Measurements from ENCODE around the gene RERG. TPM values are rescaled to one million over a fixed set of nuclear protein-coding genes. Genes with fewer than 3 reads are reported as not detected.

RERG gene, protein sequence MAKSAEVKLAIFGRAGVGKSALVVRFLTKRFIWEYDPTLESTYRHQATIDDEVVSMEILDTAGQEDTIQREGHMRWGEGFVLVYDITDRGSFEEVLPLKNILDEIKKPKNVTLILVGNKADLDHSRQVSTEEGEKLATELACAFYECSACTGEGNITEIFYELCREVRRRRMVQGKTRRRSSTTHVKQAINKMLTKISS
- total RNA-seq (2014; rRNA removed; shearing (Covaris generic); ENCODE audit: low replicate concordance) = not detected in 2 replicates

DNA sequence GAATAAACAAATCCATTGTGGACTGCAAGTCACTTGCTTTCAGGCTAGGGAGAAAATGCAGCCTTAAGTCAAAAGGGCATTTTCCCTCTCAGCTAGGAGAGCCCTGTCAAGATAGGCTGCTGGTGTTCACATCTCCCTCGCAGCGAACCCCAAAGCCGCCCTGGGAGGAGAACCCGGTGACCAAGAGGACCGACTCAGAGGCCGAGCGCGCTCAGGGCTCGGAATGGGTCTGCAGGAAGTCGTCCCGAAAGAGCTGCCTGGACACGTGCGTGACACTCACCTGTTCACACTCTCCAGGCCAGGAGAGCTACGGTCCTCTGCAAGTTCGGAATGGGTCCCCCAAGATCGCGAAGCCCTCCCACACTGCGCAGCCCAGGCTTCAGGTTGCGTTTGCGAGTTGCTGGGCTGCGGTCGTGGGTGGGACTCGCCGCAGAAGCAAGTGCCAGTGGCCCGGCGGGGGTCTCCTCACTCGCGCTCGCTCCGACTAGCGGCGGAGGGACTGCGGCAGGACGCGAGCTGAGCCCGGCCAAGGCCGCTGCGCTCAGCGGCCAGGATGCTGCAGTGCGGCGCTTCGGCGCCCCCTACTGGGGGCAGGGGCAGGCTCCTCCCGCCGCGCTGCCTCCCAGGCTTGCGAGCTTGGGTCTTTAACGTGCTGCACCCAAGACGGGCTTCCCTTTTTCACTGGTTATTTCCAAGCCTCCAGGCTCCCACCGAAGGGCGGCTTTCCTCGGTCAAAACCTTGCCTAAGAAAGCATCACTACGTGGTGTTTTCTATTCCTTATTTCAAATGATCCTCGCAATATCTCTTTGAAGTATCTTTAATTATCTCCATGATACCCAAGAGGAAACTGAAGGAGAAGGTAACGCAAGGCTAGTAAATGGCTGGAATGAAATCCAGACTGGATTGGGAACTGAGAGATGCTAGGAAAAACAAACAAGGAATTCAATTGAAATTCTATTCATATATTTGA, at the start of gene RERG:
RERG (minus strand) TSS at position 503 of the 971 bp plus-strand sequence. CDS start 3,928 bp downstream, outside the sequence.
- no peaks in the 10 kb centered on the region for H3K27me3 ChIP-seq
- H3K4me3 ChIP-seq = 0 out of 2 replicates have a peak within 1 kb of the TSS, but pooled peaks have one; percentile 10
- no peaks in the 10 kb centered on the region for H3K9me3 ChIP-seq
- peak; percentile 62 for DNase-seq
- H3K36me3 ChIP-seq = no peaks in the 10 kb centered on the region

DNA sequence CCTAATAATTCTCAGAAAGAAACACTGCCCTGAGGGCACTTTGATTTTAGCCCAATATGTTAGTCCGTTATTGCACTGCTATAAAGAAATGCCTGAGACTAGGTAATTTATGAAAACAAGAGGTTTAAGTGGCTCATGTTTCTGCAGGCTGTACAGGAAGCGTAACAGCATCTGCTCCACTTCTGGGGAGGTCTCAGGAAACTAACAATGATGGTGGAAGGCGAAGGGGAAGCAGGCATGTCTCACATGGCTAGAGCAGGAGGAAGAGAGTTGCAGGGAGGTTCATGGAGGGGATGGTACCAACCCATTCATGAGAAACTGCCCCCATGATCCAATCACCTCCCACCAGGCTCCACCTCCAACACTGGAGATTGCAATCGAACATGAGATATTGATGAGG, 49.4 kb upstream of the RERG start:
- no peaks in the 10 kb centered on the region for H3K36me3 ChIP-seq
- no peak for DNase-seq
- no peaks in the 10 kb centered on the region for H3K27me3 ChIP-seq
- H3K9me3 ChIP-seq = no peaks in the 10 kb centered on the region
- no peak overlapping the region for H3K4me3 ChIP-seq

DNA sequence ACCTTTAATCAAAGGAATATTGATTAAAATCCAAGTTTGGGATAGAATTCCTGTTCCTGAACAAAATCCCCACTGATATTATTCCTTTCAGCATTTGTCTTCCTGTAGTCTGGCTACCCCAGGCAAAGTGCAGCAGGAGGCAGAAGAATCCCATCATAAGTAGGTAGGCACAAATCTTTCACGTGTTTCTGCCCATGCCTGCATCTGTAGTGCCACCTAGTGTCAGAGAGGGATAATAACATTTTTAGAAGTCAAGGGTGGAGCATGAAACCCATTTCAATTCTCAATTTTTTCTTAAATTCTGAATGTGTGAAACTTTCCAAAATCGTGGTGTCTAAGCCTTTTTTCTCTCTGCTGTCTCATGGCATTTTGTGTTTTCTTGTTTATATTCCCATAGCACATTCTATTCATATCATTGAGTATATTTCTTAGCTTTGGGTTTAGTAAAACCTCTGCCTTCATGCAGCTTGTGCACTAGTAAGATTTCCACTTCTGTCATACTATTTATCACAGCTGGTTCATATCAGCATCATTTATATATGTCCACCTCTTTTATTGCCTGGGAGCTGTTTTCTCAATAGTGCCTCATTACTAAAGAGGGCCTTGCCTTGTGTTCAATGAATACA, 47.8 kb upstream of the RERG start:
- Histone ChIP-seq H3K36me3 (no peaks in the 10 kb centered on the region), H3K9me3 (no peaks in the 10 kb centered on the region), H3K27me3 (no peaks in the 10 kb centered on the region), H3K4me3 (no peak overlapping the region)
- DNase-seq = peak; percentile 43

DNA sequence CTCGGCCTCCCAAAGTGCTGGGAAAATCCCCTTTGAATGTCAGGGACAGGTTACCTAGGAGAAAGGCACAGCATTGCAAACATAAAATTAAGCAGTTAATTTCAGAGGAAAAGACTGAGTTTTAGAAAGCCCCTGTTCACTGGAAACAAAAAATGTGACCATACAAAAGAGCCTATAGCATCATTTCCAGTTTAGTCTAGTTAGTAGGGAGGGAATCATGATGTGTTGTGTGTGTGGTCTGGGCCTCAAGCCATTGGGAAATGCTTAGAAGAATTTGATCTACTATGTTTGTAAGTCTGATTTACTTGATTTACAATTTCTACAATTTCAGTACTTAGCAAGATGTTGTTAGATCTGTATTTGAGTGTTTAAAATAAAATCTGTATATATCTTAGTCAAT, 47.1 kb upstream of the RERG start:
- Histone ChIP-seq H3K4me3 (no peak overlapping the region), H3K36me3 (no peaks in the 10 kb centered on the region), H3K9me3 (no peaks in the 10 kb centered on the region), H3K27me3 (no peaks in the 10 kb centered on the region)
- no peak for DNase-seq

DNA sequence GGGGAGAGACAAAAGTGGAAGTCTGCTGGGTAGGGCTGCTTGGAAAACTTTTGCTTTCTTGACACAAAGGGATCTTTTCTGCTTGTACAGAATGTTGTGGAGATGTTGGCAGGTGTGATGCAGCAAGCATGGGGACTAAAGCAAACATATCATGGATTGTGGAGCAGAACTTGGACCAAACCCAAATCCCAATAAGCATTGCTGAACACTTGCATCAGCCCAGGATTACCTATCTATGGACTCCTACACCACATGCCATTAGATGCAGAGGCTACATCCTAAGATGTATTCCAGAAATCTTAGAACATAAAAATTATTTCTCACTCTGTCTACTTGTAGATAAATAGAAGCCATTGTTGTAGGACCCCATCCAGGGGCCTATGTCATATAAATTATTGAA, 44.7 kb upstream of the RERG start:
- H3K36me3 ChIP-seq = no peaks in the 10 kb centered on the region
- H3K4me3 ChIP-seq = no peak overlapping the region
- no peak for DNase-seq
- no peaks in the 10 kb centered on the region for H3K9me3 ChIP-seq
- H3K27me3 ChIP-seq = no peaks in the 10 kb centered on the region

DNA sequence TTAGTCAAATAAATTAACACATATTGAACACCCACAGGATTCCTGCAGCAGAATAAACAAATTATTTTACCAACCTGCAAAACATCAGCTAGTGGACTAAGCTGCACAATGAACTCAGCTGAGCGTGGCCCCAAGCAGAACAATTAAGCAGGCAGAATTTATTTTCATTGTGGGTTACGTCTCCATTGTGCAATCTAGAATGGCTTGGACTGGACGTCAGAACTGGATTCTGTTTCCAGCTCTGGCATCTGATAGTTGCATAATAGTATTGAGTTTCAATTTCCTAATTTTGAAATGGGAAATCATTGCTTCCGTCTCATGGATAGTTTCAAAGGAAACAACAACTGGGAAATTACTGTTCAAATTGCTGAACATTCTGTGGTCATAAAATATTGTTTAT, 35.5 kb upstream of the RERG start:
- Histone ChIP-seq H3K36me3 (no peaks in the 10 kb centered on the region), H3K4me3 (no peak overlapping the region), H3K9me3 (0 out of 2 replicates have a peak, but pooled peaks cover 6% of the 10 kb centered on the region), H3K27me3 (peaks cover 8% of the 10 kb centered on the region)
- DNase-seq = no peak

DNA sequence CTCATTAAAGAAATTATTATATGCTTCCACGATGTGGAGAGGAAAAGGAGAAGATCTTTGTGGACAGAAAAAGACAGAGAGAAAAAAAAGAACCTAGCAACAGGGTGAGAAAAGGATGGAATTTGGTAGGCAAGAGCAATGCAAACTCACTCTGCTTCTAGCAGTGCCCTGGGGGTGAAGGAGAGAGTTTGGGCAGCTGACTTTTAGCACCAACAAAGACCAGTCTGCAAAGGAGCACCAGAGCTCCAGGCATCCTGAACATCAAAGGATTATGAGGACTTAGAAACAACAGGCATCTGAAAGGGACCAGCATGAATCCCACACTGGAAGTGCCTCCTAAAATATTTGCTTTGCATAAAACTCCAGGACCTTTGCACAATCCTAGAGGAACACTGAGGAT, 32.8 kb upstream of the RERG start:
- H3K4me3 ChIP-seq = no peak overlapping the region
- H3K9me3 ChIP-seq = 0 out of 2 replicates have a peak, but pooled peaks cover 3% of the 10 kb centered on the region
- peaks cover 11% of the 10 kb centered on the region for H3K27me3 ChIP-seq
- no peak for DNase-seq
- no peaks in the 10 kb centered on the region for H3K36me3 ChIP-seq

DNA sequence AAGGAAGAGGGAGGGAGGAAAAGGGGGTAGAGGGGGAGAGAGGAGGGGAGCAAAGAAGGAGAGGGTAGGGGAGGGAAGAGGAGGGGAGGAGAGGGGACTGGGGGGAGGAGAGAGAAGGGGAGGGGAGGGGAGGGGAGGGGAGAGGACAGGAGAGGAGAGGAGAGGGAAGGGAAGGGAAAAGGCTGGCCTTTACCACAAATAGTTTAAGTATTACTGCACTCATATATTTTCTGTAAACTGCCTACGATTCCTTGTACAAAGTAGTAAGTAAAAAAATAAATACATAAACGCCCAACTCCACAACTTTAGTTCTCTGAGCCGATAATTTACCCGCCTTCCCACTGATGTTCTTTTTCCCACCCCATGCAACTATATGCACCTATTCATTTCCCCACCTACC, 23.7 kb upstream of the RERG start:
- no peak for DNase-seq
- Histone ChIP-seq H3K9me3 (peaks cover 5% of the 10 kb centered on the region), H3K4me3 (no peak overlapping the region), H3K27me3 (peaks cover 6% of the 10 kb centered on the region; the same call in 1 of the 2 replicates), H3K36me3 (no peaks in the 10 kb centered on the region)

DNA sequence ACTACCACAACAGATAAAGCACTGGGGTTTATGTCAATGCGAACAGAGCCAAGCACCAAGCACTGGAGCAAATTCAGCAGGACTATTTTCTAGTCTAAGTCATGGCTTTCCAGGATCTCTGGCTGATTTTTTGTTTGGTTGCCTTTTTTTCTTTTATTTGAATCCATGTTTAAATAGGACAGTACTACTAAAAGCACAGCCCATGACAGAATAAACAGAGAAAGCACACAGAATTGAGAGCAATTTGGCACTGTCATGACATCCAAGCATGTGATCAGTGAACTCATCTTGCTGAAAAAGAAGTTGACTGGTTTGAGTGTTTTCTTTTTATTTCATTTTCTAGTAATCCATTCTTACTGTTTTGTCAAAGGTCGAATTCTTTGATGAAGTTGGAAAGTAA, 23.1 kb upstream of the RERG start:
- Histone ChIP-seq H3K4me3 (no peak overlapping the region), H3K36me3 (no peaks in the 10 kb centered on the region), H3K9me3 (peaks cover 5% of the 10 kb centered on the region), H3K27me3 (peaks cover 8% of the 10 kb centered on the region; the same call in 1 of the 2 replicates)
- DNase-seq = no peak

DNA sequence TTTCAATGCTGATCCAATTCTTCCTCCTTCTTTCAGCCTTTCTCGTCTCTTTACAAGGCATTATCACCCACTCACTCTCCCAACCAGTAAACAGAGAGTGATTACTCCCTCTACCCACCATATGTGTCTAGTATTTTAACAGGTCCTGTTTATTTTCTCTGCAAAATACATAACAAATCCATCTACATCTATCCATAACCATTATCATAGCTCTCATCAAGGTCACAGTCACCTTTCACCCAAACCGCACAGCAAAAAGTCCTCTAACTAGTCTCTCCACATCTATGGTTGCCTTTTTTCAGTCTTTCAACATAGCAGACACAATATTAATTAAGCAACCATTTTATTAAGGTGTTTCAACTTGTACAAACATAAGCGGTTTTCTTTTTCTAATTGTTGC, 21.9 kb upstream of the RERG start:
- no peaks in the 10 kb centered on the region for H3K36me3 ChIP-seq
- H3K4me3 ChIP-seq = no peak overlapping the region
- no peak for DNase-seq
- H3K9me3 ChIP-seq = no peaks in the 10 kb centered on the region; the same call in 1 of the 2 replicates
- H3K27me3 ChIP-seq = peaks cover 10% of the 10 kb centered on the region; the same call in 1 of the 2 replicates

DNA sequence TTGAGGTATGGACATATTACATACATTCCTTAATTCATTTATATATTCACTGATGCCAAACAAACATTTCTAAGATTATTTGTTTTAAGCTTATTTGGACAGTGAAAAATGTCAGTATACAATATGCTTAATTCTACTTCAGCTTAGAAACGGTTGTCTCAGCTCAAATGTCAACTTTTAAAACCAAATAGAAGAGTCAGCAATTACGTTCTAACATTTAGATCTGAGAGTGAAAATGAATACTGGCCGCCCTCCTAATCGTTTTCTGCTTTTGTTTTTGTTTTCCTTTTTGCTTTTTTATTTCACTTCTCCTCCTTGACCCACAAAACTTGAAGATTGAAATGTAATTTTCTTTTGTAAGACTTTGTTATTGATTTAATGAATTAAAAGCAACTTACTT, 19.7 kb upstream of the RERG start:
- Histone ChIP-seq H3K9me3 (no peaks in the 10 kb centered on the region), H3K27me3 (peaks cover 11% of the 10 kb centered on the region; the same call in 1 of the 2 replicates), H3K36me3 (no peaks in the 10 kb centered on the region), H3K4me3 (no peak overlapping the region)
- no peak for DNase-seq

DNA sequence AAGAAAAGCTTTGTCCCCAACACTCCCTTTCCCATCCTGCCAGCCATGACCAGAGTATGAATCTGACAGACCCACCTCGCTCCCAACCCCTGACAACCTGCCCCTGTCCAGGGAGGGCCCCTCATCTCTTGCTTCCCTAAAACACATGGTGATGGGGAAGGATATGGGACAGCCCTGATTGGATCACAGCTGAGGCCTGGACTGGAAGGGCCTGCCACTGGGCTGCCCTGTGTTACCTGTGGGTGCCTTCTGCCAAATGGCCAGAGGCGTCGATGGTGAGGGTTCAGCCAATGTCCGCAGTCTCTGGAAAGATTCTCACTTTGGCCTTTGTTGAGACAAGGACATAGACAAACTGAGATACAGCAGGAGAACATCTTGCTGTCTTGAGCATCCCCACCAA, 13.3 kb upstream of the RERG start:
- Histone ChIP-seq H3K36me3 (no peaks in the 10 kb centered on the region), H3K27me3 (peaks cover 9% of the 10 kb centered on the region), H3K9me3 (peaks cover 2% of the 10 kb centered on the region; the same call in 1 of the 2 replicates), H3K4me3 (no peak overlapping the region)
- DNase-seq = no peak

DNA sequence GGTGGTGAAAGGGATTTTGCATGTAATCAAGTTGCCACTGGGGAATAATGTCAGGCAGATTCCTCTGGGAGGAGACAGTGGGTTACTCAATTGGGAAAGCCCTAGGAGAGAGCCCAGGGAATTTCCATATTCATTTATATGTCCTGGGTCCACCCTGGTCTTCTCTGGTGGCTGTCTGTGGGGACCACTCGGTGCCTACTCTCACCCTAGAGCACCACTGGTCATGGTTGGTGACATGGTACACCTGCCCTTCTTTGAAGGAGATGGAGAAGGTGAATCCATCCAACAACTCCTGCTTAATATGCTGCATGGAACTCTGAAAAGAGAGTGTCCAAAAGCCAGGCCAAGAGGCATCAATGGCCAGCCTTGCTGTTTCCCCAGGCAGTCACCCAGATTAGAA, 12.8 kb upstream of the RERG start:
- Histone ChIP-seq H3K4me3 (no peak overlapping the region), H3K9me3 (peaks cover 2% of the 10 kb centered on the region; the same call in 1 of the 2 replicates), H3K27me3 (peaks cover 9% of the 10 kb centered on the region), H3K36me3 (no peaks in the 10 kb centered on the region)
- DNase-seq = no peak

DNA sequence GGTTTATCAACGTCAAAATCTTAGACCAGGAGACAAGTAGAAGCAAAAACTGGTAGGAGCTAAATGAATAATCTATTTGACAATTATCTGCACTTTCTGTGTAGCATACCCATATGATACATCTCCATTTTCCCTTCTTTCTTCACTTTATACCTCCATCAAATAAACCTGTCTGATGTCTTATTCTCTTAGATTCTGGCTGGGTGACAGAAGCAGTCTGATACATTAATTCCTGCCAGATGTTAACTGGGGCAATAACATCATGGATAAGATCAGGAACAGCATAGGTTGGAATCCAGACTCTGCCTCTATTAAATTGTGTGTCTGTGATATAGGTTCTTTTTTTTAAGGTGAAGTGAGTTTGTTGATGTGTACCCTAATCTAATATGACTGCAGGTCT, 11.7 kb upstream of the RERG start:
- Histone ChIP-seq H3K4me3 (no peak overlapping the region), H3K9me3 (peaks cover 2% of the 10 kb centered on the region; the same call in 1 of the 2 replicates), H3K27me3 (peaks cover 6% of the 10 kb centered on the region), H3K36me3 (no peaks in the 10 kb centered on the region)
- no peak for DNase-seq

DNA sequence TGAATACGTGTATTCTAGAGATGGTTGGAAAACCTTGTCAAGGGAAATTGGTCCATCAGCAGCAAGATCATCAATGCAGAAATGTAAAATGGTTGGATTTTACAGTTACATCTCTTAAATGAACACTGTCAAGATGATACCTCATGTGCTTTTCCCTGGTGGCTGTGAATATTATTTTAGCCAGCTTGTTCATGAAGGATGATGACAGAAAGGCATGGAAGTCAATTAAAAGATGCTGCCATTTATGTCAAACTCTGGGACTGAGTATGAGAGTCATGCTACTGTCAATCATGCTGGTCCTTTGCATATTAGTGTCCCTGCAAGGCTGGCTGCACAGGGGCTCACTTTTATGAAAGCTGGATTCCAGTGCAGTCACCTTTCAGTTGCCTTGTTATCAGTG, 10.3 kb upstream of the RERG start:
- DNase-seq = no peak
- H3K4me3 ChIP-seq = no peak overlapping the region
- H3K9me3 ChIP-seq = peaks cover 2% of the 10 kb centered on the region; the same call in 1 of the 2 replicates
- no peaks in the 10 kb centered on the region for H3K36me3 ChIP-seq
- H3K27me3 ChIP-seq = peaks cover 6% of the 10 kb centered on the region

DNA sequence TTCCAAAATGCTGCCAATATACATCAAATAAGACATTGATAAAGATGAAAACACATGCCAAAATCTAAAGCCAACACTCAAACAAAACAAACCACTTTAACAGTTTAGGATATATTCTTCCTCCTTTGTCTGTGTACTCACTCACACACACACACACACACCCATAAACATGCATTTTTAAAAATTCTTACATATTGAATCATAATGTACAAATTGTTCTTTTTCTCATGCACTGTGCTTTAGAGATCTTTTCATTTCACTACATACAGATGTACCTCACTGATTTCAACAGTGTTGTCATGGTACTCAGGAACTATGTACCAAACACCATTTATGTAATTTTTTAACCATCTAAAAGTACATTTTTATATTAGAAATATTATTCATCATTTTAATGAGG, 9.5 kb upstream of the RERG start:
- no peaks in the 10 kb centered on the region for H3K36me3 ChIP-seq
- DNase-seq = no peak
- H3K4me3 ChIP-seq = no peak overlapping the region
- H3K9me3 ChIP-seq = peaks cover 2% of the 10 kb centered on the region; the same call in 1 of the 2 replicates
- H3K27me3 ChIP-seq = peaks cover 6% of the 10 kb centered on the region

DNA sequence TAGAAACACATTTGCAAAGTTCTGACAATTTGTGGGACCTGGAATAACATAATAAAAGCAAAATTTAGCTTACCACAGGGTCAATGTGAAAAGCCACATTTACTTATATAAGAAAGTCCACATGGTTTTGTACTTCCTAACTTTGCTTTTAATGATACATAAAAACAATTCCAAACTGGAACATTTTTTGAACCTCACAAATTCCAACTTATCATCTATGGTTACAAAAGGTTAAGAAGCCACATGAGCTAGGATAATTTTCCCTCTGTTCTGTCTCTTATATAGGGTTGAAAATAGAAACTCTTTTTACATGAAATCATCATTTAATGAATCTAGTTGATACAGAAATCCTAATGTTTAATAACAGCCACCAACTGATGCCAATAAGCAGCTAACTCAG, 8.9 kb upstream of the RERG start:
- Histone ChIP-seq H3K4me3 (no peak overlapping the region), H3K27me3 (peaks cover 6% of the 10 kb centered on the region), H3K9me3 (no peaks in the 10 kb centered on the region), H3K36me3 (no peaks in the 10 kb centered on the region)
- DNase-seq = no peak
